Esophagus muscularis mucosa (tissue), 4 donors: ENCODE measurements around the gene TEX2. TPM values are rescaled to one million over a fixed set of nuclear protein-coding genes. Genes with fewer than 3 reads are reported as not detected.

Source experiments
- DNase-seq: peaks from one replicate; pipeline ENCODE4 v3.0.0-alpha.2; 2017; ENCODE audit errors: extremely low spot score
- H3K27ac ChIP-seq, 4 donors: fragments of 200-600 bp; sonication (generic); replicated peaks in 1 of 4; 1 replicate in 3 of 4; 2 replicates in 1 of 4; pipeline ENCODE4 v1.5.1; 2016 to 2019; ENCODE audit warnings: mild to moderate bottlenecking in 1 of 4
- H3K27me3 ChIP-seq, 4 donors: fragments of 200-600 bp; sonication (generic); one replicate each; pipeline versions ENCODE4 v1.5.1 to v1.6.0; 2016 to 2019
- H3K36me3 ChIP-seq, 4 donors: fragments of 200-600 bp; sonication (generic); one replicate each; pipeline ENCODE4 v1.5.1; 2016 to 2019
- H3K4me1 ChIP-seq, 4 donors: fragments of 200-600 bp; sonication (generic); one replicate each; pipeline ENCODE4 v1.5.1; 2016 to 2019
- H3K4me3 ChIP-seq, 4 donors: fragments of 200-600 bp; sonication (generic); 1 replicate in 2 of 4; 2 replicates in 2 of 4; pipeline ENCODE4 v1.5.1; 2016 to 2019; ENCODE audit warnings: mild to moderate bottlenecking in 4 of 4, moderate library complexity in 1 of 4
- H3K9me3 ChIP-seq, 4 donors: fragments of 200-600 bp; sonication (generic); 1 replicate in 3 of 4; 2 replicates in 1 of 4; pipeline ENCODE4 v1.5.1; 2016 to 2019
- EP300 ChIP-seq: sonication (generic); formaldehyde crosslinking; IDR thresholded peaks from one replicate; pipeline ENCODE4 v1.6.1; 2017; ENCODE audit warnings: antibody characterized with exemption
- POLR2A ChIP-seq: fragments of 450-650 bp; IDR thresholded peaks from one replicate; pipeline ENCODE4 v1.6.1; 2017; ENCODE audit warnings: antibody characterized with exemption, moderate library complexity, mild to moderate bottlenecking, low read depth
- POLR2AphosphoS5 ChIP-seq, 2 donors: sonication (generic); formaldehyde crosslinking; IDR thresholded peaks; one replicate each; pipeline ENCODE4 v1.6.1; 2017; ENCODE audit warnings: antibody characterized with exemption in 2 of 2
- WGBS: methylation state at CpG from one replicate; pipeline ENCODE4 v1.1.5; 2018; 5-methylcytosine and 5-hydroxymethylcytosine counted together
- intact Hi-C: fragments of 100-400 bp; cut with DNase I; formaldehyde crosslinking; loops from one replicate; pipeline ENCODE4 v1.15.1; 2023
- total RNA-seq, 4 donors: library from RNA; depleted of rRNA; stranded (reverse); fragments of >200 nt; gene quantifications; one replicate each; pipeline versions ENCODE4 v1.1.0 to v1.2.1, GENCODE V29; 2016
- TF ChIP-seq, protein P1 (sequence below), 3 experiments: fragments of 200-600 bp in 2 of 3; fragments of 450-650 bp in 1 of 3; sonication (generic) in 2 of 3; IDR thresholded peaks; one replicate each; pipeline ENCODE4 v1.5.1; 2017 to 2019; ENCODE audit warnings: antibody characterized with exemption in 3 of 3, mild to moderate bottlenecking in 2 of 3, moderate library complexity in 1 of 3

The TEX2 gene
- total RNA-seq, 4 donors from 2014 or later = 32.6 to 58.7 (median 46.1) TPM

DNA sequence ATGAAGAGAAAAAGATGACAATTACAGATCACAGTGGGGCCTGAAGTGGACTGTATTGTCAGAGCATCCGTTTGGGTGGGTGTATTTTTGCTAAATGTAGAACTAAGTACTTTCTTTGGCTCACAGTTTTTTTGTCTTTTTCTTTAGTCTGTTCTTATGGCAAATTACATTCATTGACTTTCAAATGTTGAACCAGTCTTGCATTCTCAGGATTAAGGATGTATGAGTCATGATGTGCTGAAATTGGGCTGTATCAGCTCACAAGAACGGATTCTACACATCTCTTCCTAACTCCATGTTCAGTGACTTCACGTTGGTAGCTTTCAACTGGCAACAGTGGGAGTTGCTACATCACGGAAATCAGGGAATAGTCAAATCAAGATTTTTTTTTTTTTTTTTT lies 66.5 kb downstream of the TEX2 start:
- intact Hi-C loops = no loop called here
- TF ChIP-seq, protein P1, sequence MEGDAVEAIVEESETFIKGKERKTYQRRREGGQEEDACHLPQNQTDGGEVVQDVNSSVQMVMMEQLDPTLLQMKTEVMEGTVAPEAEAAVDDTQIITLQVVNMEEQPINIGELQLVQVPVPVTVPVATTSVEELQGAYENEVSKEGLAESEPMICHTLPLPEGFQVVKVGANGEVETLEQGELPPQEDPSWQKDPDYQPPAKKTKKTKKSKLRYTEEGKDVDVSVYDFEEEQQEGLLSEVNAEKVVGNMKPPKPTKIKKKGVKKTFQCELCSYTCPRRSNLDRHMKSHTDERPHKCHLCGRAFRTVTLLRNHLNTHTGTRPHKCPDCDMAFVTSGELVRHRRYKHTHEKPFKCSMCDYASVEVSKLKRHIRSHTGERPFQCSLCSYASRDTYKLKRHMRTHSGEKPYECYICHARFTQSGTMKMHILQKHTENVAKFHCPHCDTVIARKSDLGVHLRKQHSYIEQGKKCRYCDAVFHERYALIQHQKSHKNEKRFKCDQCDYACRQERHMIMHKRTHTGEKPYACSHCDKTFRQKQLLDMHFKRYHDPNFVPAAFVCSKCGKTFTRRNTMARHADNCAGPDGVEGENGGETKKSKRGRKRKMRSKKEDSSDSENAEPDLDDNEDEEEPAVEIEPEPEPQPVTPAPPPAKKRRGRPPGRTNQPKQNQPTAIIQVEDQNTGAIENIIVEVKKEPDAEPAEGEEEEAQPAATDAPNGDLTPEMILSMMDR (IDR thresholded peaks at IDR 0.05) = no peak
- TF ChIP-seq POLR2AphosphoS5 (IDR thresholded peaks at IDR 0.05) (no peak), EP300 (no peak), POLR2A (no peak)

DNA sequence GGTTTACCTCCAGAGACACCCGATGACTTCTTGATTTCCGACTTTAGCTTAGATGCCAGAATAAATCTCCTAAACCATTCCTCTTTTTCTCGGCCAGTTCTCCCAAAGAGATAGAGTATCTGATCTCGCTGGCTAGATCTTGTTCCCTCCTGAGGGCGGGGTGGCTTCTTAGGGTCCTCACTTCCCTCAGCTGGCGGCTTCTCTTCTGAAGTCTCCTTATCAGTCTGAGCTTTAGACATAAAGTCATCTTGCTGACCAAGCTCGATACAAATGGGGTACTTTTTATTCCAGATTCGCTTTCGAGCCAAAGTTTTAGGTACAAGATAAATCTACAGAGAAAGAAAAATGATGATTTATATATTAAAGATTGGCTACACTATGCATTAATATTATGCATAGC lies 69.5 kb downstream of the TEX2 start:
- intact Hi-C loops = no loop called here
- TF ChIP-seq POLR2AphosphoS5 (IDR thresholded peaks at IDR 0.05) = no peak
- no peak for TF ChIP-seq POLR2A
- TF ChIP-seq EP300 = no peak
- TF ChIP-seq, protein P1 (IDR thresholded peaks at IDR 0.05) = no peak
- 83% methylated on average over 9 of the region's 9 CpGs for WGBS

More for the DNA sequence above, 66.5 kb downstream of the TEX2 start:
- no peak for DNase-seq
- peaks cover 4 to 11% (median 11%) of the 10 kb centered on the region in 4 donors for H3K4me1 ChIP-seq
- WGBS = 81% methylated on average over 4 of the region's 4 CpGs
- no peak overlapping the region for H3K27ac ChIP-seq
- no peaks in the 10 kb centered on the region for H3K27me3 ChIP-seq
- H3K9me3 ChIP-seq = peaks cover 0 to 7% (median 3%) of the 10 kb centered on the region in 4 donors
- H3K4me3 ChIP-seq = no peak overlapping the region
- H3K36me3 ChIP-seq = peaks cover 0 to 19% (median 14%) of the 10 kb centered on the region in 4 donors

DNA sequence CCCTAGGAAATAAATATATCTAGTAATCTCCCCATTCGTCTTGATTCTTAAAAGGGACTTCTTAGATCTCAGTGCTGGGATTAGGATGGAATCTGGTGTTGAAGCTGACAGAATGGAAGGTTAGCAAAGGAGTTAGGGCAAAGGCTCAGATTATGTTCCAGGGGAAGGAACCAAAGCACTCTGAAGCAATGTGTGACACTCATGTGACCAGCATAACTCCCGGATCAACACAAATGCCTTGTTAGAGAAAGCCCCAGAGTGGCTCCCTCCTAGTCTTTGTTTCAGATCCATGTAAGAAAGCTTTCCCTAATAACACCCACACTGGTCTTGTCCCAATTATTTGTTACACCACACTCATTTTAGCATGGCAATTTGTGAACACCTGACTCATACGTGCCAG lies 70.5 kb downstream of the TEX2 start:
- DNase-seq = no peak
- Histone ChIP-seq H3K27ac (no peak overlapping the region), H3K27me3 (no peaks in the 10 kb centered on the region), H3K9me3 (peaks cover 0 to 6% (median 2%) of the 10 kb centered on the region in 4 donors), H3K4me3 (no peak overlapping the region), H3K4me1 (peaks cover 0 to 14% (median 0%) of the 10 kb centered on the region in 4 donors), H3K36me3 (peaks cover 6 to 33% (median 21%) of the 10 kb centered on the region in 4 donors)
- 83% methylated on average over 3 of the region's 3 CpGs for WGBS
- intact Hi-C loops = no loop called here
- TF ChIP-seq POLR2A (no peak), POLR2AphosphoS5 (IDR thresholded peaks at IDR 0.05) (no peak), EP300 (no peak)
- TF ChIP-seq, protein P1 (IDR thresholded peaks at IDR 0.05) = no peak

More for the DNA sequence above, 69.5 kb downstream of the TEX2 start:
- H3K27ac ChIP-seq = no peak overlapping the region
- H3K4me3 ChIP-seq = no peak overlapping the region
- no peak for DNase-seq
- peaks cover 0 to 7% (median 3%) of the 10 kb centered on the region in 4 donors for H3K9me3 ChIP-seq
- H3K27me3 ChIP-seq = no peaks in the 10 kb centered on the region
- peaks cover 0 to 14% (median 0%) of the 10 kb centered on the region in 4 donors for H3K4me1 ChIP-seq
- H3K36me3 ChIP-seq = peaks cover 0 to 26% (median 14%) of the 10 kb centered on the region in 4 donors

DNA sequence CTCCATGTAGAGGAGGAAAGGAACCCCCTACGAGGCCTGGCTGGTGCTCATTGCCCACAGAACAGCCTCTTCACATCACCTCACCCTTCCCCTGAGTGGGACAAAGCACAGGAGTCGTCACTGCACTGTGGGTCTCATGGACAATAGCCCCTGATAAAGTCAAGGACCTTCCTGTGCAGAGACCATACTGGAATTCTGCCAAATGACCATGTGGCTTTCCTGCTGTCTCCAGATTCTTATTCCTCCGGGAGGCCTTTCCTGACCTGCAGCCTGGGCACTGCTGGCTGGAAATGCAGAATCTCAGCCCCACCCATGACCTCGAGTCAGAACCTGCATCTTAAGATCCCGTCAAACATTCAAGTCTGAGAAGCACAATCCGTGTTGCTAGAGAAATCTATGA lies 72.6 kb downstream of the TEX2 start:
- no peaks in the 10 kb centered on the region for H3K27me3 ChIP-seq
- 81% methylated on average over 6 of the region's 6 CpGs for WGBS
- TF ChIP-seq POLR2AphosphoS5 (IDR thresholded peaks at IDR 0.05) = no peak

DNA sequence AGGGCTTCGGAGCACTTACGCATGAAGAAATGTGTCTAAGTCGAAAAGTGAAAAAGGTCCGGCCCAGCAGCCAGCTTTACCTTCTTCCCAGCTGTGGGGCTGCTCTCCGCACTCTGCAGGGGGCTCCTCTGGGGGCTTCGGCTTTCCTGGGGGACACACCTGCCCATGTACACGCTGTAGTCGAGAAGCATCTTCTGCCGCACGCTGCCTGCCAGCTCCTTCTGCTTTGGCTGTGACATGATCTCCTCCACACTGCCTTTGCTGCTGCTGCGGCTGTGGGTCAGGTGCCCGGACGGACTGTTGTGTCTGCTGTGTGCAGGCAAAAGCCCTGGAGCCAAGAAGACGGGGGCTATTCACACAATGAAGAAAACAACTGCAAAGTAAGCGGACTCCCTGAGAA lies 75.0 kb downstream of the TEX2 start:
- no peaks in the 10 kb centered on the region for H3K27me3 ChIP-seq
- no peak overlapping the region for H3K4me3 ChIP-seq
- intact Hi-C loops = no loop called here
- TF ChIP-seq EP300 = no peak
- TF ChIP-seq POLR2AphosphoS5 (IDR thresholded peaks at IDR 0.05) = no peak
- TF ChIP-seq, protein P1 (IDR thresholded peaks at IDR 0.05) = no peak
- no peak for TF ChIP-seq POLR2A
- peaks cover 0 to 24% (median 2%) of the 10 kb centered on the region in 4 donors for H3K4me1 ChIP-seq
- WGBS = 97% methylated on average over 15 of the region's 15 CpGs
- no peak for DNase-seq
- no peak overlapping the region for H3K27ac ChIP-seq
- H3K9me3 ChIP-seq = no peaks in the 10 kb centered on the region
- H3K36me3 ChIP-seq = peaks cover 6 to 45% (median 31%) of the 10 kb centered on the region in 4 donors

More for the DNA sequence above, 72.6 kb downstream of the TEX2 start:
- no peak for DNase-seq
- Histone ChIP-seq H3K36me3 (peaks cover 6 to 50% (median 35%) of the 10 kb centered on the region in 4 donors), H3K4me1 (peaks cover 0 to 21% (median 2%) of the 10 kb centered on the region in 4 donors), H3K9me3 (no peaks in the 10 kb centered on the region), H3K4me3 (no peak overlapping the region), H3K27ac (no peak overlapping the region)
- intact Hi-C loops = no loop called here
